GM18951 (cell line): Measurements from ENCODE around the gene TSPAN6.

Experiments used
- POLR2A ChIP-seq: IDR thresholded peaks from 4 replicates; pipeline ENCODE4 v1.6.1; 2011; ENCODE audit warnings: mild to moderate bottlenecking; ENCODE audit not compliant: insufficient read length, insufficient read depth; ENCODE audit errors: extremely low read depth
- in situ Hi-C: fragments of 300-500 bp; cut with MboI; formaldehyde crosslinking; loops from one replicate; pipeline ENCODE4 v1.12.0; 2022; ENCODE audit warnings: low sequenced_read_pairs, mixed read lengths, inconsistent platforms; ENCODE audit not compliant: unreplicated experiment

Gene TSPAN6

GRCh38 chrX:100636321-100636991 is at the start of gene TSPAN6:
TSPAN6 (minus strand) TSS chrX:100636806; CDS start chrX:100636694, 112 bp downstream.
- in situ Hi-C loops = no loop called here
- no peak for TF ChIP-seq POLR2A

GRCh38 chrX:100685997-100686305 is 49.3 kb upstream of the TSPAN6 start:
- in situ Hi-C loops = loop anchor here (5.0 kb wide), 1 partner anchor 81 kb away; no protein-coding TSS in a partner anchor
- TF ChIP-seq POLR2A = no peak

GRCh38 chrX:100685284-100685996 is 48.8 kb upstream of the TSPAN6 start:
- in situ Hi-C loops = loop anchor here (5.0 kb wide), 1 partner anchor 82 kb away; no protein-coding TSS in a partner anchor
- TF ChIP-seq POLR2A = no peak

- no peak for TF ChIP-seq POLR2A
- in situ Hi-C loops = no loop called here
These were observed 46.3 kb upstream of the TSPAN6 start for GRCh38 chrX:100682939-100683338.

- in situ Hi-C loops = no loop called here
- no peak for TF ChIP-seq POLR2A
These were observed 45.0 kb upstream of the TSPAN6 start for GRCh38 chrX:100681599-100681998.

GRCh38 chrX:100680756-100681155 is 44.1 kb upstream of the TSPAN6 start:
- in situ Hi-C loops = no loop called here
- TF ChIP-seq POLR2A = no peak

- in situ Hi-C loops = no loop called here
- no peak for TF ChIP-seq POLR2A
These were observed 41.1 kb upstream of the TSPAN6 start for GRCh38 chrX:100677611-100678181.

GRCh38 chrX:100674705-100675104 is 38.1 kb upstream of the TSPAN6 start:
- in situ Hi-C loops = no loop called here
- no peak for TF ChIP-seq POLR2A

- in situ Hi-C loops = no loop called here
- no peak for TF ChIP-seq POLR2A
These were observed 36.9 kb upstream of the TSPAN6 start for GRCh38 chrX:100673397-100673953.

GRCh38 chrX:100672966-100673365 is 36.4 kb upstream of the TSPAN6 start:
- in situ Hi-C loops = no loop called here
- TF ChIP-seq POLR2A = no peak

- in situ Hi-C loops = no loop called here
These were observed 27.0 kb upstream of the TSPAN6 start for GRCh38 chrX:100663642-100664041.

GRCh38 chrX:100662796-100663195 is 26.2 kb upstream of the TSPAN6 start:
- no peak for TF ChIP-seq POLR2A
- in situ Hi-C loops = no loop called here

More at GRCh38 chrX:100663642-100664041, 27.0 kb upstream of the TSPAN6 start:
- TF ChIP-seq POLR2A = no peak

GRCh38 chrX:100662170-100662569 is 25.6 kb upstream of the TSPAN6 start:
- TF ChIP-seq POLR2A = no peak
- in situ Hi-C loops = no loop called here
